C4-2B (cell line): ENCODE measurements around the gene PLP1.

Experiments used
- CTCF ChIP-seq: fragments of 450-650 bp; conservative IDR thresholded peaks from 2 replicates; pipeline ENCODE4 v1.5.1; 2017; ENCODE audit warnings: mild to moderate bottlenecking
- ZFX ChIP-seq: fragments of 450-650 bp; IDR thresholded peaks from 2 replicates; pipeline ENCODE4 v1.6.1; 2017

- TF ChIP-seq CTCF, result no peak
- no peak for TF ChIP-seq ZFX
These were observed 23.7 kb downstream of the PLP1 start for GRCh38 chrX:103800318-103800717.
